Endothelial cell of umbilical vein (primary cell): ENCODE results near the gene CACNA2D3.

Experiments
- CTCF ChIP-seq, 2 donors: IDR thresholded peaks; 1 replicate in 1 of 2; 2 replicates in 1 of 2; pipeline ENCODE4 v1.5.1; 2011; ENCODE audit warnings: low read length in 2 of 2, mild to moderate bottlenecking in 2 of 2, moderate library complexity in 2 of 2, control low read depth in 1 of 2, inconsistent platforms in 1 of 2, low read depth in 1 of 2; ENCODE audit not compliant: insufficient read depth in 1 of 2; ENCODE audit errors: extremely low read depth in 1 of 2
- GATA2 ChIP-seq: IDR thresholded peaks from 2 replicates; pipeline ENCODE4 v1.7.0; 2011; ENCODE audit warnings: low read depth, mild to moderate bottlenecking, moderate library complexity, mixed read lengths, low read length; ENCODE audit not compliant: insufficient read length, insufficient read depth
- POLR2AphosphoS5 ChIP-seq: IDR thresholded peaks from 2 replicates; pipeline ENCODE4 v1.6.1; 2012; ENCODE audit warnings: low read depth, mild to moderate bottlenecking, control low read depth, low read length, moderate library complexity; ENCODE audit not compliant: insufficient read depth

DNA sequence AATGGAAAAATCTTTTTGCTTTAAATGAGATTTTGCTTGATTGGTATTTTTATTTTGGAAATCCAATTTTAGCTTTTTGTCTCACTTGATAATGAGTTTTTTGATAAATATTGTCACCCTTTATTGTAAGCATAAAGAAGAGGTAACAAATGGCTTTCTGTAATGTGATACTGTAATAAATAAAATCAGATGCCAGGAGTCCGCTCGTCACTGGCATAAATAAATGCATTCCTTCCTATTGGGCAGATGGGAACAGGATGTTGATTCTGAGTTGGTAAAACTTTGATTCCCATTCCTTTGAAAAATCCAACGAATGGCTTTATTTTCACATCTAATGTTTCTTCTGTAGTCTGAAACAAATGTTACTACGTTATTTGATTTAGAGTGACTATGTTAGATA lies 59.9 kb downstream of the CACNA2D3 start:
- TF ChIP-seq GATA2 (no peak), CTCF (IDR thresholded peaks at IDR 0.05; ENCODE audit: extremely low read depth in 1 of 2, insufficient read depth in 1 of 2, low read depth in 1 of 2, low read length in 2 of 2) (no peak), POLR2AphosphoS5 (no peak)
